Stimulated activated CD4-positive, alpha-beta T cell treated with anti-CD3 and anti-CD28 coated beads, Interleukin-4, amount 100 ng/mL, for 24 hours (primary cell): ENCODE measurements around the gene THOC6.

Experiments
- DNase-seq: peaks from one replicate; pipeline ENCODE4 v3.0.0-alpha.2; 2020

THOC6 gene

DNA sequence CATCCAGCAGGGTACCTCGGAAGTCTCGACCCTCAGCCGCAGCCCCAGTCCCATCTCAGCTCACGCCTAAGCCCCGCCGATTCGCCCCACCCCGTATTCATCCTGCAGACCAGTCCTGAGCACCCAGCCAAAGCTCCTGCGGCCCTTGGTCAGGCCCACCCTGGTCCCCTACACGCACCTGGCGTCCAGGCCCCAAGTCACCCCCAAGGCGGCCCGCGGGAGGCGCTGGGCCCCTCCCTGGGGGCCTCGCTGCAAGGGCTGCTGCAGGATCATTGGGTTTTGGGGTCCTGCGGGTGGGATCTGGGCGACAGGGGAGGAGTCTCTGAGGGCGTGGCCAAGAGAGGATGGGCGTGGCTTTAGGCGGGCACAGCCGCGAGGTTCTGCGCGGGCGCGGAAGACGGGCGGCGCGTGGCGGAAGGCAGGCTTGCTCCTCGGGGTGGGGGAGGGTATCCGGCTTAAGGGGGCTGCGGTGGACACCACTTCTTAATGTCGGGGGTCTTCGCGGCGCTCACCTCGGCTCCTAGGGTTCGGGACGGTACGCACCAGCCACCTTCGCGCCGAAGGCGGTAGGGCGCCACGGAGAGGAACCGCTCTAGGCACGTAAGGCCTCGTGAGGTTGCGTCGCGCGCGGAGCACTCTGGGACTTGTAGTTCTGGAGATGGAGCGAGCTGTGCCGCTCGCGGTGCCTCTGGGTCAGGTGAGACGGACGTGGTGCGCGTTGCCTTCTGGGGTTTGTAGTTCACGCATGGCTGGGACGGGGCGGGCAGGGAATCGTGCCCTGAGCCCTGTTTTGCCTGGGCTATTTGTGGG is at the start of gene THOC6, which contains the start of gene HCFC1R1:
Gene THOC6, plus strand, starts transcription at position 367 of the 810 bp plus-strand sequence. Its CDS starts 292 bp downstream, at position 659.
Gene HCFC1R1, minus strand, starts transcription at position 274 of the 810 bp plus-strand sequence. Its CDS starts 1 bp downstream, at position 273.
- peak; percentile 96 for DNase-seq

DNA sequence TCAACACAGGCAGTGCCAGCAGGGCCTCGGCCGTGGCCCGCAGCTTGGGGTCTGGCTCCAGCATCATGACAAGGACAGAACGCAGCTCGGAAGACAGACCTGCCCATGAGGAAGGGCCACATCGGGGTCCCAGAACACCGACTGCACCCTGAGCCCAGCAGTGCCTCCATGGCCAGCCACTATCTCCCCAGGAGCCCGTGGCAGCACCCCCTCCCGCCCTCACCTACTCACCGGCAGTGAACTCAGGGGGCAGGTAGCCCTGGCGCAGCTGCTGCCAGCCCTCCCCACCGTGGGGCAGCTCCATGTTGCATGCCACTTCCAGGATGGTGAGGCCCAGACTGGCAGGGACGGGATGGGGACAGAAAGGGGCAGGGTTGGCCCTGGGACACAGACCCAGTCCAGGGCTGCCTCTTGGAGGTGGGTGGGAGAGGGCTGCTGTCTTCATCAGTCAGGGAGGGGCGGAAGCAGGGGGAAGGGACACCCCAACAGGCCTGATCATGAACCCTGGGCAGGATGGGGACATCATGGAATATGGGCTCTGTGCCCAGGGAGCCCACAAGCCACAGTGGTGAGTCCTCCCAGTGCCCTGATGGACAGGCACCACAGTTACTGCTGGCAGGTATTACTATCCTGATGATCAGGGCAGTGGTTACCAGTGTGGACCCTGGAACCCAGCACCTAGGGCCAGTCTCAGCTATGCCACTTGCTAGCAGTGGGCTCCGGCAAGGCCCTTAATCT is 49.3 kb upstream of the THOC6 start:
- no peak for DNase-seq

GRCh38 chr16:2975161-2975795 is 48.6 kb upstream of the THOC6 start:
- no peak for DNase-seq

GRCh38 chr16:2976201-2976600 is 47.6 kb upstream of the THOC6 start:
- no peak for DNase-seq

DNA sequence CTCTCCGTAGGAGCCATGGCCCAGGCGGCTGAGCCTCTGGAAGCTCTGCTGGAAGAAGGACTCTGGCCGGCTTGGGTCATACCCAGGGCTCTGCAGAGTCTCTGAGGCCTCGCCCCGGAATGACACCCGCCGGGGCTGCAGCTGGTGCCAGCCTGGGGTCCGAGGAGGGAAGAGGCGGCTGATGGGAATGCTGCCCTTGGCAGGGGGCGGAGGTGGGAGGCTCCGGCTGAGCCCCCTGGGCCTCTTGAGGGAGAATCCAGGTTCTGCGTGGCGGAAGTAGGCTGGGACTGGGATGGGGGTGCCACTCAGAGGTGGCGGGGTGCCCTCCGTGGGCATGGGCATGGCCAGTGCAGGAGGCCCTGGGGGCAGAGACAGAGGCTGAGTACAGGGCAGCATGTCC is 47.2 kb upstream of the THOC6 start:
- no peak for DNase-seq

GRCh38 chr16:2977440-2977839 is 46.4 kb upstream of the THOC6 start:
- DNase-seq = no peak

DNA sequence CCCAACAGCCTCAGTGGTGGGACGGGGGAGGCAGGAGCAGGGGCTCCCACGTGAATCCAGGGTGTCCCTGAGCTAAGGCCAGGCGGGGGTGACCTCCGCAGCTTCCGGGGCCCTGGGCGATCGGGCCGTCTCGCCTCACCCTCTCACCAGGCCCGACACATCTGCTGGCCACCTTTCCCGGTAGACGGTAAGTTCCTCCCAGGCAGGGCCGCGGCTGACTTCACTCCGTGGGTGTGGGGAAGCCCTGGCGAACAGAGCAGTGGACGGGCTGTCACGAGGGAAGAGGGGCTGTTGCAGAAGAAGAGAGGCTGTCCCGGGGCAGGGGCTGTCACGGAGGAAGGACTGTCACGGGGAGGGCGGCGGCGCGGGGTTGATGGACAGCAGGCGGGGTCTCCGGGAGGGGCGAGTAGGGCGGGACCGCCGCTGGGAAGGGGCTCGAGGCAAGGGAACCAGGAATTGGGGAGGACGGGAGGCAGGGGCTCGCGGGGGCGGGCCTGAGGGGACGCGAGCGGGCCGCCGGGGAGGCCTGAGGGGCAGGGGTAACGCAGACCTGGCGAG is 44.1 kb upstream of the THOC6 start:
- DNase-seq = no peak

DNA sequence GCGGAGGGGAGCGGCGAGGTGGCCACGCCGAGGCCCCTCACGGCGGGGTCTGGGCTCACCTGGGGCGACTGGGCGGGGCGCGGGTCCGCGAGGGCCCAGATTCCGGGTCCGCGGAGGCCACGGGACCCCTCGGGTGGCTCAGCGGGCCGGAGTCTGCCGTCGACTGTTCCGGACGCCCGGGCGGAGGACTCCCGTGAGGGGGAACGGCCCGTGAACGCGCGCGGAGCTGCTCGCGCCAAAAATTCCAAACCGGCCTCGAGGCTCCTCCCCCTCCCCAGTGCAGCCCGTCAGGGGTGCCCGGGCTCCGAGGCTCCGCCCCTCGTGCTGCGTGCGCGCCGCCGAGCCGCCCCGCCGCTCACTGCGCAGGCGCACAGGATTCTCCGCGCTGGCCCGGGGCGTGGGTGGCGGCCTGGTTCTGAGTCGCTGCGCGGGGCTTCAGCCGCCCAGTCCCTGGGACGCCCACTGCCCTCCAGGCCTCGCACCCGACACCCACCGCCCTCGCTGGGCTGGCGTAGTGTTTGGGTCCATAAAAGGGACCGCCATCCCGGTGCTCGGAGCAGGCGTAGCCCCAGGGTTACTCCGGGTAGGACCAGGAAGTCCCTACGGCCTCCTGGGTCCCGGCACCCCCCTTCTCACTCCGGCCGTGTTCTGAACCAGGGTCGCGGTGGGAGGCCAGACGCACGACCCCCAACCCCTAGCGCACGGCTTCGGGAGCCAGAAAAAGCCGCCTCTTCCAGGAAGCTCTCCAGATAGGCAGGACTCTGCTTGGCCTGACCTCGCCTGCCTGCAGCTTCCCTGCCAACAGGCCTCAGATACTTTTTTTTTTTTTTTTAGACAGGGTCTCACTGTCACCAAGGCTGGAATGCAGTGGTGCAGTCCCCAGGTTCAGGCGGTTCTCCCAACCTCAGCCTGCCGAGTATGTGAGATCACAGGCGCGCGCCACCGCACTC is 43.3 kb upstream of the THOC6 start, which contains the start of gene PKMYT1:
Gene PKMYT1, minus strand, starts transcription at position 220 of the 950 bp plus-strand sequence. CDS start 789 bp downstream, outside the sequence.
- peak; percentile 94 for DNase-seq

DNA sequence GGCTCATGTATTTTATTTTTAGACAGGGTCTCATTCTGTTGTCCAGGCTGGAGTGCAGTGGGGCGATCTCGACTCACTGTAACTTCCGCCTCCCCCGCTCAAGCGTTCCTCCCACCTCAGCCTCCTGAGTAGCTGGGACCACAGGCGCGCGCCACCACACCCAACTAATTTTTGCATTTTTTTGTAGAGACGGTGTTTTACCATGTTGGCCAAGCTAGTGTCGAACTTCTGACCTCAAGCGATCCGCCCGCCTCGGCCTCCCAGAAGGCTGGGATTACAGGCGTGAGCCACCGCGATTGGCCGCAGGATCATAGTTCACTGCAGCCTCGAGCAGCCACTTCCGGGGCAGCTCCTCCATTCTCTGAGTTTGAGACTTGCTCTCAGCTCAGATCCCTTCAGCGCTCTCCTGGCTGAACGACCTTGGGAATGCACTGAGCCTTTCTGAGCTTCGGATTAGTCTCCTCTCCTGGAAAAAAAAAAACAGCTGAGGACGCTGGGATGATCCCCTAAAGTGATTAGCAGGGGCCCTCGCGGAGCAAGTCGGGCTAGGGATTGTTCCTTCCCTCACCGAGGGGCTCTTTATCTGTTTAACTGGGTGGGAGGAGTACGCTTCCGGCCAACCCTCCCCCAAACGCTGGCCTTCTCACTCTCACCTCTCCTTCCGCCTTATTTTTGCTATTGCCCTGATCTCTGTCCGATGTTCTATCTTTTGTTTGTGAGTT is 42.5 kb upstream of the THOC6 start:
- DNase-seq = no peak

DNA sequence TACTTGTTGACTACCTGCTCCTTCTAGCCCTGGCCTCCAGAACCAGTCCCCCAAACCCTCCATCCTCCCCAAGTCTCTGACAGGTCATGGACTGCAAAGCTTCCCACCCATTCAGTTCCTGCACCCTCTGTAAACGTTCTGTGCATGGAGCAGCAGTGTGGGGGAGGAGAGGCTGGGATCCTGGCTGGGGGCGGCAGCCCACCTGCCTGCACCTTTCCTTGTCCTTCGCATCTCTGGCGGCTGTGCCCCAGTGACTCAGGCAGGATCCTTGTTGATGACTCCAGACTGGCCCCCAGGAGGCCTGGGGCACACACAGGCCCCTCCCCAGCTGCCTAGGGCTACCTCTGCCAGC is 42.0 kb upstream of the THOC6 start:
- DNase-seq = no peak

GRCh38 chr16:2982402-2982801 is 41.4 kb upstream of the THOC6 start:
- DNase-seq = no peak

GRCh38 chr16:2983706-2984136 is 40.1 kb upstream of the THOC6 start:
- DNase-seq = peak; percentile 74

- DNase-seq = no peak
These were observed 38.4 kb upstream of the THOC6 start for GRCh38 chr16:2985462-2985861.

DNA sequence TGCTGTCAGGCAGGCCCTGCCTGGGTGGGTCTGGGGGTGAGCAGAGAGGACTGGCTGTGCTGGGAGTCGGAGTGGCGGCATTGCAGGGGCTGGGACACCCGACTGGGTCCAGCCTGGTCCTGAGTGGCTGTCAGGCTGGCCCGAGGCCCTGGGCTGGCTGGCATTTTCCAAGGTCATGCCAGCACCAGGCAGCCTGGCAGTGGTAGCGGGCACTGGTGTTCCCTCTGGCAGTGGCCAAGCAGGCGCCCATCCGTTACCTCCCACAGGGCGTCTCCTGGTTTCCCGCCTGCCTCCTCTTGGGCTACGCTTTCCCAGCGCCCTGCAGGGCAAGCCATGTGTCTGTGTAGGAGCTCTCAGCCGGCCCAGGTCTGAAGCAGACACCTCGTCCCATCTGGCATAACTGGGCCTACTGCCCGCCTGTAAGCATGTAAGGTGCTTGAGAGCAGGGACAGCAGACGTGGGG is 37.9 kb upstream of the THOC6 start:
- no peak for DNase-seq

GRCh38 chr16:2986623-2987188 is 37.1 kb upstream of the THOC6 start:
- no peak for DNase-seq

GRCh38 chr16:2987286-2987685 is 36.5 kb upstream of the THOC6 start:
- no peak for DNase-seq

- DNase-seq = no peak
These were observed 36.0 kb upstream of the THOC6 start for GRCh38 chr16:2987833-2988232.

GRCh38 chr16:2988590-2989099 is 35.2 kb upstream of the THOC6 start:
- DNase-seq = no peak

- DNase-seq = no peak
These were observed 32.9 kb upstream of the THOC6 start for GRCh38 chr16:2990891-2991290.

- no peak for DNase-seq
These were observed 32.1 kb upstream of the THOC6 start for GRCh38 chr16:2991566-2992261.
